NCI-H1694 treated with DMSO at 0.1 percent for 48 hours (cell line): Measurements from ENCODE around the gene PRKAR1B.

Experiments
- DNase-seq: peaks from one replicate; lab custom pipeline; 2025; lab: John Stamatoyannopoulos, UW

The PRKAR1B gene

GRCh38 chr7:569996-570800 is 156.9 kb downstream of the PRKAR1B start:
- no peak for DNase-seq

GRCh38 chr7:569071-569855 is 157.8 kb downstream of the PRKAR1B start:
- no peak for DNase-seq

GRCh38 chr7:568031-568951 is 158.8 kb downstream of the PRKAR1B start:
- DNase-seq = no peak

GRCh38 chr7:567305-567883 is 159.7 kb downstream of the PRKAR1B start:
- DNase-seq = no peak

GRCh38 chr7:566100-566499 is 161.0 kb downstream of the PRKAR1B start:
- DNase-seq = no peak

GRCh38 chr7:564176-564865 is 162.8 kb downstream of the PRKAR1B start:
- no peak for DNase-seq

GRCh38 chr7:563629-564170 is 163.4 kb downstream of the PRKAR1B start:
- no peak for DNase-seq

GRCh38 chr7:562789-563628 is 164.1 kb downstream of the PRKAR1B start:
- DNase-seq = no peak

GRCh38 chr7:562374-562675 is 164.8 kb downstream of the PRKAR1B start:
- no peak for DNase-seq

- DNase-seq = no peak
These were observed 165.3 kb downstream of the PRKAR1B start for GRCh38 chr7:561631-562373.

- no peak for DNase-seq
These were observed 166.0 kb downstream of the PRKAR1B start for GRCh38 chr7:560966-561630.

GRCh38 chr7:559396-559705 is 167.7 kb downstream of the PRKAR1B start:
- DNase-seq = no peak

- DNase-seq = no peak
These were observed 169.6 kb downstream of the PRKAR1B start for GRCh38 chr7:557558-557881.

- no peak for DNase-seq
These were observed 170.1 kb downstream of the PRKAR1B start for GRCh38 chr7:556837-557557.

- DNase-seq = no peak
These were observed 170.7 kb downstream of the PRKAR1B start for GRCh38 chr7:556291-556826.

- no peak for DNase-seq
These were observed 171.4 kb downstream of the PRKAR1B start for GRCh38 chr7:555551-556160.

- DNase-seq = no peak
These were observed 173.4 kb downstream of the PRKAR1B start for GRCh38 chr7:553636-554111.
